Measurements from ENCODE around the gene PPM1D.

- TF ChIP-seq SUZ12 (IDR thresholded peaks at IDR 0.05; ENCODE audit: extremely low read depth, insufficient read depth, insufficient read length), result no peak
- TF ChIP-seq YY1 (IDR thresholded peaks at IDR 0.05; ENCODE audit: insufficient read depth, insufficient read length), result no peak
Measured at GRCh38 chr17:60594734-60595133, 5.3 kb upstream of the PPM1D start.

Data from NT2/D1 (cell line).